Immature natural killer cell (primary cell): ENCODE measurements around the gene FGGY. TPM values are rescaled to one million over a fixed set of nuclear protein-coding genes. Genes with fewer than 3 reads are reported as not detected.

ENCODE experiments used
- DNase-seq, 3 donors: peaks; one replicate each; pipeline ENCODE4 v3.0.0; 2022; ENCODE audit warnings: mixed read lengths in 1 of 3
- H3K27ac Mint-ChIP-seq, 6 donors: one replicate each; pipeline ENCODE4 v1.8.0; 2020; ENCODE audit warnings: mixed read lengths in 6 of 6, mild to moderate bottlenecking in 5 of 6, inconsistent platforms in 4 of 6, moderate library complexity in 3 of 6
- H3K27me3 Mint-ChIP-seq, 3 donors: one replicate each; pipeline ENCODE4 v1.8.0; 2020 to 2021; ENCODE audit warnings: low read depth in 3 of 3, mild to moderate bottlenecking in 3 of 3, mixed read lengths in 3 of 3, moderate library complexity in 3 of 3, inconsistent platforms in 1 of 3
- H3K36me3 Mint-ChIP-seq, 3 donors: one replicate each; pipeline ENCODE4 v1.8.0; 2020; ENCODE audit warnings: mixed read lengths in 3 of 3, inconsistent platforms in 2 of 3, mild to moderate bottlenecking in 2 of 3
- H3K4me1 Mint-ChIP-seq, 2 donors: one replicate each; pipeline ENCODE4 v1.8.0; 2020; ENCODE audit warnings: inconsistent platforms in 2 of 2, mild to moderate bottlenecking in 2 of 2, mixed read lengths in 2 of 2, moderate library complexity in 1 of 2
- H3K4me3 Mint-ChIP-seq, 5 donors: one replicate each; pipeline ENCODE4 v1.8.0; 2020; ENCODE audit warnings: mild to moderate bottlenecking in 5 of 5, mixed read lengths in 5 of 5, inconsistent platforms in 3 of 5, moderate library complexity in 3 of 5
- H3K9me3 Mint-ChIP-seq, 6 donors: one replicate each; pipeline ENCODE4 v1.8.0; 2020; ENCODE audit warnings: mild to moderate bottlenecking in 6 of 6, mixed read lengths in 6 of 6, inconsistent platforms in 4 of 6, moderate library complexity in 3 of 6
- polyA plus RNA-seq, 3 donors: library from polyadenylated mRNA; unstranded; fragments of 300-500 nt; fragmentation: Illumina TruSeq; gene quantifications; one replicate each; pipeline ENCODE4 v1.2.3, GENCODE V29; 2021

FGGY gene
- polyA plus RNA-seq, 3 donors from 2014 or later = 4.0 to 8.4 (median 5.1) TPM

DNA sequence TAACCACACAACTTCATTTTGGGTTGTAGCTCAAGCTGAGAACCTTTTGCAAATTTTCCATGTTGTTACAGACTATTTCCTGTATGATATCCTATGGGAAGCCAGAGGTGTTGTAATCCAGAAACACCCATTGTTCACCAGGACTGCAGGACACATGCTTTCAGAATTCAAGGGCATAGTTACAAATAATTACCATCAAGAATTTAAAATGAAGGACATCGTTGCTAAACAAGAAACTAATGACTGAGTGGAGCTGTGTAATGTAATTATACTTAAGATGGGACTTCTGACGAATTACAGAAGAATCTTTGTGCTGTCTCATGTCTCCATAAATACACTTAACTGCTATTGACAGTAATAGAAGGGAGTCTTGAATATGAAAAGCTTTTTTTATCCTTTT is 470.2 kb downstream of the FGGY start:
- DNase-seq = no peak
- Mint-ChIP-seq H3K36me3 (peaks cover 0 to 5% (median 4%) of the 10 kb centered on the region in 3 donors), H3K4me1 (no peaks in the 10 kb centered on the region), H3K4me3 (no peak overlapping the region), H3K27ac (no peak overlapping the region), H3K9me3 (no peaks in the 10 kb centered on the region), H3K27me3 (peaks cover 0 to 4% (median 0%) of the 10 kb centered on the region in 3 donors)

DNA sequence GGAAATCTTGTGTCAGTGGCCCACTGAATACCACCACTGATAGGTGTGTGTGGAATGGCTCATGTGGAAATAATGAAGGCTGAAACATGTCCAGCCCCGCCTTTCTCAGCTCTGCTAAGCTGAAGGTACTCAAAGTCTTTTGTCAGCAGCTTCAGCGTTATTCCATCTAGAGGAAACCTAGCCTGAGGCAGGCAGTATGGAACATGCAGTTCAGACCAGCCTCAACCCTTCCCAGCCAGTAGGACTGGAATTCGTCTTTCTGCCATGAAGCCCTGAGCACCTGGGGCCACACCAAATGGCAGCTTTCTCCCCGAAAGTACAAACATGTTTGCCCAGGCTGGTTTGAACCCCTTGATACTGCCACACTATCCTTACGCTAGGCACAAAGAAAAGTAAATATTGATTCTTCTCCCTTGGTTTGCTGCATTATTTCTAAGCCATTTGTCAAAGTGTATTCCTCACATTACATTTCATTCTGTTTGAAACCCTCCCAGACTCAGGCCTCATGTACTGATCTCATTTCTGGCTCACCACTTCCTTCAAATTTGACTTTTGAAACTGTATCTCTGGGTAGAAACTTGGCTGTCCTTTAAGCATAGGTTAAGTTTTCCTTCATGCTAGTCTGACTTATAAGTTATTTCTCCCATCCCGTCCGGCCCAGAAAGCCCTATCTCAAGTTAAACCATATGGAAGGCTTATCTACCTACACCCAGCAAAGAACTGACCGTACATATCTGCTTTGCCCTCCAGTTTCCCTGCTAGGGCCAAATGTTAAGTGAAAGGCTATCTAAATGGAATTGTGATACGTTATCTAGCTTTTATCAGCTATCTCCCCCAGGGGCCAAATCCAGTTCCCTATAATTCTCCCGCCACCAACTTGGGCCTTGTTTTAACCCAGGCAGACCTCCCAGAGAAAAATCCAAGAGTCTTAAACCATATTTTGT is 472.2 kb downstream of the FGGY start:
- Mint-ChIP-seq H3K9me3 (no peaks in the 10 kb centered on the region), H3K4me3 (no peak overlapping the region), H3K27me3 (peaks cover 0 to 4% (median 0%) of the 10 kb centered on the region in 3 donors), H3K4me1 (no peaks in the 10 kb centered on the region), H3K36me3 (peaks cover 0 to 4% (median 0%) of the 10 kb centered on the region in 3 donors), H3K27ac (no peak overlapping the region)
- no peak for DNase-seq

DNA sequence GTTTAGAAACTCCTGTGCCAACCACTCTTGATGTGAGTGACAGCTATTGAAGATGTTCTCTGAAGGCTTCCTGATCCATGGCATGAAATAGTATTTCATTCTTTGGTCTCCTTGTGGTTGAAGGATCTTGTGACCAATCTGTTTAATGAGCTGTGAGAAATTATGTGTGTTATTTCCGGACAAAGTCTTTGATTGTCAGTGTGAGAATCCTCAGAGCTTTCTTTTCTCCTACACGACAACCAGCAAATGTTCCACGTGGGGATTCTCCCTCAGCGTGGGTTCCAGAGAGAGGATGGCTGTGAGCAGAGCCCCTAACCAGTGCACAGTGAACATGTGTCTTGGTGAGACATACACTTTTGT is 472.8 kb downstream of the FGGY start:
- H3K9me3 Mint-ChIP-seq = no peaks in the 10 kb centered on the region
- DNase-seq = no peak
- no peaks in the 10 kb centered on the region for H3K4me1 Mint-ChIP-seq
- peaks cover 0 to 4% (median 0%) of the 10 kb centered on the region in 3 donors for H3K27me3 Mint-ChIP-seq
- no peak overlapping the region for H3K4me3 Mint-ChIP-seq
- H3K36me3 Mint-ChIP-seq = peaks cover 0 to 3% (median 3%) of the 10 kb centered on the region in 3 donors
- H3K27ac Mint-ChIP-seq = no peak overlapping the region

DNA sequence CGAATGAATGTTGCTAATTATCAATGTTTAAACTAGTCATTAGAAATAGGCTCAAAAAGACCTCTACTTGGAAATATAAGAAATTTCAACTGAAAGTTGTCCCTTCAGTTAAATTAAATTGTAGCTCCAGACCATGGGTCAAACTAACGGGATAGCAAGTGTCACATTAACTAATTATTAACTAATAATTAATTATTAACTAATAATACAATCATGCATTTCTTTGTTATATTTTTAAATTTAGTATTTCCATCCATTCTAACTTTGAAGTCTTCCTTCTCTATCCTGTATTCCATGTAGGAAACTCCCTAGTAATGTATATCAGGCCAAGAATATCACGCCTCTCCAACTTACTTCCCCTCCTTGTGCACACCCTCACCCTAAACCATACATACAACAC is 474.5 kb downstream of the FGGY start:
- Mint-ChIP-seq H3K4me3 (no peak overlapping the region), H3K9me3 (no peaks in the 10 kb centered on the region), H3K4me1 (no peaks in the 10 kb centered on the region), H3K27ac (no peak overlapping the region), H3K27me3 (peaks cover 0 to 2% (median 0%) of the 10 kb centered on the region in 3 donors), H3K36me3 (peaks cover 0 to 3% (median 0%) of the 10 kb centered on the region in 3 donors)
- DNase-seq = no peak

DNA sequence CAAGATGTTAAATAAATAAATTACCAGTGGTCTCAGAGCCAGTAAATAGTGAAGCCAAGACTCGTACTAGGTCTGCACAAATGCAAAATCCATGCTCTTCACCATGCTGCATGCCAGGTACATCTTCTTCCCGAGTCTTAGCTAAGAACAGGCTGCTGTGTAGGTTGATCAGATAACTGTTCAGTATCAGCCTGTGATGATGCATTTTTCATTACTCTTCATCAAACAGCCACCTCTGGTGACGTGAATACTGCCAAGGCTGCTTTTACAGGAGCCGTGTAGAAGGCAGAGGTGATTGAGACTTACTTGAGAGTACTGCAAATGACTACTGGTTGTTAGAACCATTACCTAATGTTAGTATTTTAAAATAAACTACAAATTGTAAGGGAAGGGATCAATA is 478.6 kb downstream of the FGGY start:
- no peak for DNase-seq
- Mint-ChIP-seq H3K4me1 (no peaks in the 10 kb centered on the region), H3K36me3 (peaks cover 0 to 3% (median 0%) of the 10 kb centered on the region in 3 donors), H3K9me3 (no peaks in the 10 kb centered on the region), H3K27me3 (peaks cover 0 to 3% (median 2%) of the 10 kb centered on the region in 3 donors), H3K4me3 (no peak overlapping the region), H3K27ac (no peak overlapping the region)

DNA sequence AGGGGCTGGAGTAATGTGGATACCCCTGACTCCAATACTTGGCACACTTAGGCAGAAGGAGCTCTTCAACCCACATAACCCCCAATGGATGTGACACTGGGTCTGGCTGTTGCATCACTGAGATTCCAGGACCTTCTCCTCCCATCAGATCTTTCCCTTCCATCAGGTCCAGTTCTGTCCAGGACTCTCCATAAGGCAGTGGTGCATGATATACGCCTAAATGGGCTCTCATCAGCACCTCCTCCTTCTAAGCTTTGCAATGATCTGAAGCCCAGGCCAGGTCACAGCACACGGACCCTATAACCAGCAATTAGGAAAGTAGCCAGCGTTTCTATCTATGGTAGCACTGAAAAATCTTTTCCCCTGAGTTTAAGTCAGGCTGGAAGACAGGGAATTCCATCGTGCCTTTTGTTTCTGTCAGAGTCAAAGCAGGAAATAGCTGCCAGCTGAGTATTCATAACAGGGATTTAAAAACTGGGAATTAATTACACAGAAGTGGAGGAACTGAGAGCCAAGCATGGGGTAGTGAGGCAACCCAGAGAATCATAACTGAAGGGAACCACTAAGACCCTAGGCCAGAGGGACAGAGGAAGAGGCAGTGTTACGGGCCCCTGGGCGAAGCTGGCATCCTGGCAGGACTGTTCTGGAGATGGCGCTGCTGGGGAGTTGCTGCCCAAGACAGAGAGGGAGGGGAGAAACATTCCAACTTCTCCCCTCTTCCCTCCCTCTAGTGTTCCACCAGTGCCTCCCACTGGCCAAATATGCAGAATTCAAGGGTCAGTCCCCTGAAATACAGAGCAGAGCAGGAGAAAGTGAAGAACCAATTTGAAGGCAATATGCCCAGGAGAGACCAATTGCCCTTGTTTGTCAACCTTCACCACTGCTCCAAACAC is 480.3 kb downstream of the FGGY start:
- H3K27ac Mint-ChIP-seq = no peak overlapping the region
- no peak overlapping the region for H3K4me3 Mint-ChIP-seq
- H3K36me3 Mint-ChIP-seq = peaks cover 0 to 3% (median 0%) of the 10 kb centered on the region in 3 donors
- DNase-seq = no peak
- H3K27me3 Mint-ChIP-seq = peaks cover 0 to 3% (median 2%) of the 10 kb centered on the region in 3 donors
- no peaks in the 10 kb centered on the region for H3K4me1 Mint-ChIP-seq
- H3K9me3 Mint-ChIP-seq = no peaks in the 10 kb centered on the region

DNA sequence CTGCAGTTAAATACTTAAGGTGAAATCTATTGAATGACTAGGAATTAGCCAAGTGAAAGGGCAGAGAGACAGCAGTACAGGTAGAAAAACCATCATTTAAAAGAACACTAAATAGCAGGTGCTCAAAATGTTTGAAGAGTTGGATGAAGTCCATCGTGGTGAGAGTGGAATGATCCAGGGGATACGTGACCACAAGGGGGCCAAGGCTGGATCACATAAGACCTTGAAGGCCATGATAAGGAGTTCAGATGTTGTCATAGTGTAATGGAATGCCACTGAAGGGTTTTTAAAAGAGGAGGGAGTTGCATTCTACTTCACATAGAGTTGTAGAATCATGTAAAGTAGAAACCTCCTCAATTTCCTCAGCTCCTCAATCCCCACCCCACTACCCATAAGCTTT is 483.1 kb downstream of the FGGY start:
- Mint-ChIP-seq H3K27ac (no peak overlapping the region), H3K4me3 (no peak overlapping the region), H3K4me1 (no peaks in the 10 kb centered on the region), H3K36me3 (no peaks in the 10 kb centered on the region), H3K27me3 (peaks cover 0 to 3% (median 2%) of the 10 kb centered on the region in 3 donors), H3K9me3 (no peaks in the 10 kb centered on the region)
- no peak for DNase-seq

DNA sequence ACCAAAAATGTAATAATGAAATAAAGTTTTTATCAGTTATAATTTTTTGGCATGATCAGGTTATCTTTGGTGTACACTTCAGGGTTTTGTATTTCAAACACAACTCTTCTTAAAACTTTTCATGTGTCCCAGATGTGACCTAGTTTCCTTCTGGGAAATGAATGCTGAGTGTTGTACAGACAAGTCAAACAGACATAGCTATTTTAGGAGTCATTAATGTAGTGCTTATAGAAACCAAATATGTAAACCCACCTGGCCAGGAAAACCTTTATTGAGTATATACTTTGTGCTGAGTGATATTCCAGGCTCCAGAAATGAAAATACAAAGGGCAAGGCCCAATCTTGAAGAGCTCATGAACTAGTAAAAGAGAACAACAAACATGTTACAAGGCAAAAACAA is 491.9 kb downstream of the FGGY start:
- Mint-ChIP-seq H3K4me1 (no peaks in the 10 kb centered on the region), H3K9me3 (peaks cover 9 to 30% (median 18%) of the 10 kb centered on the region in 6 donors), H3K4me3 (no peak overlapping the region), H3K36me3 (peaks cover 0 to 9% (median 5%) of the 10 kb centered on the region in 3 donors), H3K27me3 (peaks cover 4 to 16% (median 6%) of the 10 kb centered on the region in 3 donors), H3K27ac (no peak overlapping the region)
- DNase-seq = no peak

DNA sequence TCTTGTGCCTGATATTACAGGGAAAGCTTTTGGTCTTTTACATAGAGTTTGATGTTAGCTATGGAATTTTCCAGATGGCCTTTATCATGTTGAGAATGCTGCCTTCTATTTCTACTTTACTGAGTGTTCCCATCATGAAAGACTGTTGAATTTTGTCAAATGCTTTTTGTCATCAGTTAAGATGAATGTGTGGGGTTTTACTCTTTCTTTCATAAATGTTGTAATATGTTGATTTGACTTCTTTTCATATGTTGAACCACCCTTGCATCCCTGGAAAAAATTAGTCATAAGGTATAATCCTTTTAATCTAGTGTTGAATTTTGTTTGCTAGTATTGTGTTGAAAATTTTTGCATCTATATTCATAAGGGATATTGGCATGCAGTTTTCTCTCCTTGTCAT is 501.7 kb downstream of the FGGY start:
- no peaks in the 10 kb centered on the region for H3K4me1 Mint-ChIP-seq
- peaks cover 0 to 7% (median 0%) of the 10 kb centered on the region in 3 donors for H3K36me3 Mint-ChIP-seq
- peaks cover 3 to 13% (median 5%) of the 10 kb centered on the region in 3 donors for H3K27me3 Mint-ChIP-seq
- no peak overlapping the region for H3K27ac Mint-ChIP-seq
- peaks cover 5 to 17% (median 12%) of the 10 kb centered on the region in 6 donors for H3K9me3 Mint-ChIP-seq
- DNase-seq = no peak
- no peak overlapping the region for H3K4me3 Mint-ChIP-seq

DNA sequence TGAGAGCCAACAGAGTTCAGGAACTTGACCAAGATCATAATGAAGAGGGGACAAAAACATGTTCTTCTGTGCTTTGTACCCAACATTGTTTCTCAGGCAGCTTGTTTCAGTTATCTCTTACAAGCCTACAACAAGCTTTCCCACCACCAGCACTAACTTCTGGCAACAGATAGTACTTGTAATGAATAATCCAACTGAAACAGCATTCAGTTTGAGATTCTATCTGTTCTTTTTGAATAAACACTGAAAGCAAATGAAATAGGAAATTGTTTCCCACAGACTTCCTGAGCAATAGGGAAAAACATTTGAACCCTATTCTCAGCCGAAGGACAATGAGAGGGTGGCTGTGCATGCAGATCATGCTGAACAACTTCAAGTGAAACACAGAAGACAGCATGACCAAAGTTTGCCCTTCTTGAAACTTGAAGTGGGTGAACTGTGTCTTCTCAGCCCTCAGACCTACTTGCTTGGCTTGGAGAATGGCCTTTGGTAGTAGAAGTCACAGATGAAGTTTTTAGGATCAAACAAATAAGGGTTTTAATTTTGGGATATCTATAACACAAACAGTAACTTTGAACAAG is 506.7 kb downstream of the FGGY start:
- Mint-ChIP-seq H3K4me3 (no peak overlapping the region), H3K36me3 (peaks cover 0 to 7% (median 0%) of the 10 kb centered on the region in 3 donors), H3K27ac (no peak overlapping the region), H3K27me3 (peaks cover 2 to 16% (median 4%) of the 10 kb centered on the region in 3 donors), H3K4me1 (no peaks in the 10 kb centered on the region), H3K9me3 (peaks cover 0 to 6% (median 0%) of the 10 kb centered on the region in 6 donors)
- DNase-seq = no peak

DNA sequence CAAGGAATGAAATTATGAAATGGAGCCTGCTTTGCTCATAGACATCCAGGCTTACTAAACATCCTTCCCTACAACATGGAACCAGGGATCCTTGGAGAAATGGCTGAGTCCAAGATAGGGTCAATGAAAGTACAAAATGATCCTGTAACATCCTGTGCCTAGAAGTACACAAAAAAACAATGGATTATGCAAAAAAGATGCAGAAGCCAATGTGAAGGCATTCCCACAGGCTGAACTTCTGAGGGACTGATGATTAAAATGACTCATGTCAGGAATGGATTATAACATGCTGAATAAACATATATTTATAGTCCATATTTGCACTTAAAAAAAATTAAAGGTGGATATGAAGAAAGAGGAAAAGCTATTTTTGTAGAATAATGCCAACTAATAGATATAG is 507.4 kb downstream of the FGGY start:
- Mint-ChIP-seq H3K9me3 (peaks cover 0 to 5% (median 0%) of the 10 kb centered on the region in 6 donors), H3K27ac (no peak overlapping the region), H3K36me3 (peaks cover 0 to 7% (median 0%) of the 10 kb centered on the region in 3 donors), H3K27me3 (peaks cover 6 to 18% (median 9%) of the 10 kb centered on the region in 3 donors), H3K4me1 (no peaks in the 10 kb centered on the region), H3K4me3 (no peak overlapping the region)
- no peak for DNase-seq

DNA sequence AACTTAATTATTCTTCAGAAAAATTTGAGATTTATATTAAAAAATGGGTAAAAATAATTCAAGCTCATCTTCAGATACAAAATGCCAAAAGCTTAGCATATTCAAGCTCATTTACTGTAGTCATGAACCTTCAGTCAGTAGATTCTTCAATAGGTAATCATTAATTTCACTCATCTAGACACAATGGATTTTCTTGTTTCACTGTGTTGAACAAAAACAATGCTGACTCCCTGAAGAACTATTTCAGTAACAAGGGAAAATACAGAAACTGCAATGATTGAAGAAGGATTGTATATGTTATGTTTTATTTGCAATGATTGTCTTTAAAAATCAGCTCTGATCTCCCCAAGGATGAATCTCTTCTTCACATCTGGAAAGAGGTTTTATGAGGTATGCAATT is 508.7 kb downstream of the FGGY start:
- Mint-ChIP-seq H3K4me3 (no peak overlapping the region), H3K27me3 (peaks cover 9 to 22% (median 9%) of the 10 kb centered on the region in 3 donors), H3K9me3 (peaks cover 0 to 2% (median 0%) of the 10 kb centered on the region in 6 donors), H3K36me3 (peaks cover 0 to 4% (median 0%) of the 10 kb centered on the region in 3 donors), H3K27ac (no peak overlapping the region), H3K4me1 (no peaks in the 10 kb centered on the region)
- DNase-seq = no peak
